H1 (cell line): ENCODE data around the gene CA14. TPM values are rescaled to one million over a fixed set of nuclear protein-coding genes. Genes with fewer than 3 reads are reported as not detected.

Experiments
- CTCF ChIA-PET: fragments of 300-600 bp; sonication (Branson Sonifier 250); formaldehyde crosslinking; loops from one replicate; lab custom pipeline; 2021; ENCODE audit not compliant: partially characterized antibody; lab: Charles Lee
- POLR2A ChIA-PET: fragments of 300-600 bp; sonication (Branson Sonifier 250); formaldehyde crosslinking; loops from one replicate; lab custom pipeline; 2021; ENCODE audit warnings: inconsistent platforms; ENCODE audit not compliant: partially characterized antibody; lab: Charles Lee
- DNase-seq, 2 experiments: peaks; one replicate each; pipeline versions ENCODE4 v3.0.0 to v3.0.0-alpha.2; 2010 to 2022; ENCODE audit warnings: low spot score in 2 of 2, low read depth in 1 of 2, mixed read lengths in 1 of 2
- FAIRE-seq: peaks from 2 replicates; lab custom pipeline; 2011; peaks lifted over from hg19 to GRCh38; lab: Jason Lieb, UNC
- H2AFZ ChIP-seq: 2 replicates; pipeline ENCODE4 v1.8.1; 2012; ENCODE audit warnings: low read length, inconsistent platforms
- H2AK5ac ChIP-seq: 2 replicates; pipeline ENCODE4 v1.6.1; 2013; ENCODE audit warnings: low read depth, low read length
- H2BK120ac ChIP-seq: replicated peaks from 2 replicates; pipeline ENCODE3; 2013; ENCODE audit warnings: low read depth, low read length, inconsistent platforms
- H2BK12ac ChIP-seq: 2 replicates; pipeline ENCODE4 v1.6.1; 2013; ENCODE audit warnings: low read depth, low read length
- H2BK15ac ChIP-seq: 2 replicates; pipeline ENCODE4 v1.6.1; 2013; ENCODE audit warnings: low read length
- H2BK20ac ChIP-seq: 2 replicates; pipeline ENCODE4 v1.6.1; 2013; ENCODE audit warnings: low read length
- H2BK5ac ChIP-seq: 2 replicates; pipeline ENCODE4 v1.6.1; 2013; ENCODE audit warnings: low read depth, low read length
- H3K14ac ChIP-seq: 2 replicates; pipeline ENCODE4 v1.6.1; 2013; ENCODE audit warnings: inconsistent platforms; ENCODE audit not compliant: insufficient read length
- H3K18ac ChIP-seq: 2 replicates; pipeline ENCODE4 v1.6.1; 2013; ENCODE audit warnings: low read length; ENCODE audit errors: extremely low read depth
- H3K23ac ChIP-seq: 2 replicates; pipeline ENCODE4 v1.6.1; 2013; ENCODE audit warnings: inconsistent platforms; ENCODE audit not compliant: insufficient read length
- H3K23me2 ChIP-seq: 2 replicates; pipeline ENCODE4 v1.6.1; 2013; ENCODE audit warnings: low read depth, low read length
- H3K27ac ChIP-seq: 2 replicates; pipeline ENCODE4 v1.6.1; 2011; ENCODE audit warnings: low read depth, low read length, inconsistent platforms
- H3K27me3 ChIP-seq, 4 experiments: replicated peaks in 1 of 4; 1 replicate in 1 of 4; 2 replicates in 3 of 4; pipeline versions ENCODE4 v1.6.1 to v1.8.1; 2011 to 2013; ENCODE audit warnings: low read length in 3 of 4, mild to moderate bottlenecking in 3 of 4, inconsistent platforms in 2 of 4, mixed read lengths in 2 of 4, moderate library complexity in 1 of 4; ENCODE audit not compliant: control insufficient read depth in 3 of 4, insufficient read depth in 3 of 4; ENCODE audit errors: extremely low read depth in 1 of 4
- H3K36me3 ChIP-seq, 4 experiments: 2 replicates each; pipeline versions ENCODE4 v1.6.1 to v1.8.1; 2011 to 2013; ENCODE audit warnings: mild to moderate bottlenecking in 4 of 4, low read length in 3 of 4, moderate library complexity in 2 of 4, control low read depth in 1 of 4, inconsistent platforms in 1 of 4; ENCODE audit not compliant: insufficient read depth in 4 of 4, control insufficient read depth in 2 of 4
- H3K4ac ChIP-seq: replicated peaks from 2 replicates; pipeline ENCODE3; 2013; ENCODE audit warnings: low read length, low read depth, mixed read lengths, inconsistent platforms; ENCODE audit not compliant: insufficient read length
- H3K4me1 ChIP-seq, 4 experiments: replicated peaks in 1 of 4; 1 replicate in 1 of 4; 2 replicates in 3 of 4; pipeline versions ENCODE4 v1.6.1 to v1.8.1; 2011 to 2013; ENCODE audit warnings: low read length in 3 of 4, inconsistent platforms in 2 of 4, mixed read lengths in 1 of 4; ENCODE audit not compliant: insufficient read depth in 4 of 4, control insufficient read depth in 3 of 4
- H3K4me2 ChIP-seq, 2 experiments: 2 replicates each; pipeline versions ENCODE4 v1.6.1 to v1.8.1; 2011 to 2013; ENCODE audit warnings: low read depth in 2 of 2, low read length in 2 of 2, control low read depth in 1 of 2, inconsistent platforms in 1 of 2, mild to moderate bottlenecking in 1 of 2; ENCODE audit not compliant: insufficient read depth in 1 of 2
- H3K4me3 ChIP-seq, 4 experiments: fragments of 200-600, 300-600 bp in 1 of 4; sonication (generic), shearing (Covaris generic), sonication (Bioruptor Twin) in 1 of 4; 2 replicates each; pipeline versions ENCODE4 v1.5.1 to v1.8.1; 2011 to 2016; ENCODE audit warnings: low read length in 4 of 4, low read depth in 3 of 4, control low read depth in 2 of 4, inconsistent platforms in 2 of 4, mild to moderate bottlenecking in 2 of 4, mixed read lengths in 1 of 4, moderate library complexity in 1 of 4; ENCODE audit not compliant: insufficient read depth in 2 of 4; ENCODE audit errors: extremely low read depth in 1 of 4
- H3K56ac ChIP-seq: replicated peaks from 2 replicates; pipeline ENCODE3; 2013; ENCODE audit warnings: low read depth, mild to moderate bottlenecking, mixed read lengths, low read length, inconsistent platforms; ENCODE audit not compliant: insufficient read length
- H3K79me1 ChIP-seq: 2 replicates; pipeline ENCODE4 v1.6.1; 2013; ENCODE audit warnings: low read depth, low read length, control low read depth
- H3K79me2 ChIP-seq, 2 experiments: 2 replicates each; pipeline versions ENCODE4 v1.6.1 to v1.8.1; 2012 to 2013; ENCODE audit warnings: low read length in 2 of 2, mild to moderate bottlenecking in 2 of 2, inconsistent platforms in 1 of 2; ENCODE audit not compliant: insufficient read depth in 2 of 2, control insufficient read depth in 1 of 2
- H3K9ac ChIP-seq, 4 experiments: replicated peaks in 1 of 4; 1 replicate in 1 of 4; 2 replicates in 3 of 4; pipeline versions ENCODE4 v1.6.1 to v1.8.1; 2011 to 2013; ENCODE audit warnings: low read depth in 3 of 4, low read length in 3 of 4, control low read depth in 2 of 4, mild to moderate bottlenecking in 2 of 4, moderate library complexity in 2 of 4, inconsistent platforms in 1 of 4; ENCODE audit errors: extremely low read depth in 1 of 4
- H3K9me3 ChIP-seq, 2 experiments: 2 replicates each; pipeline versions ENCODE4 v1.6.1 to v1.8.1; 2012 to 2013; ENCODE audit warnings: mild to moderate bottlenecking in 2 of 2, moderate library complexity in 2 of 2, control low read depth in 1 of 2, inconsistent platforms in 1 of 2, low read depth in 1 of 2, low read length in 1 of 2, mixed read lengths in 1 of 2; ENCODE audit not compliant: insufficient read depth in 2 of 2
- H4K20me1 ChIP-seq, 2 experiments: replicated peaks in 1 of 2; 2 replicates each; pipeline versions ENCODE3 to v1.8.1; 2011 to 2013; ENCODE audit warnings: inconsistent platforms in 2 of 2, low read length in 2 of 2, mild to moderate bottlenecking in 1 of 2; ENCODE audit not compliant: insufficient read depth in 2 of 2, control insufficient read depth in 1 of 2
- H4K5ac ChIP-seq: 2 replicates; pipeline ENCODE4 v1.6.1; 2013; ENCODE audit warnings: low read length, low read depth, mixed read lengths, inconsistent platforms; ENCODE audit not compliant: insufficient read length
- H4K8ac ChIP-seq: 2 replicates; pipeline ENCODE4 v1.8.0; 2013; ENCODE audit warnings: mild to moderate bottlenecking, moderate library complexity, low read length, inconsistent platforms; ENCODE audit not compliant: insufficient read depth; ENCODE audit errors: extremely low read depth
- H4K91ac ChIP-seq: replicated peaks from 2 replicates; pipeline ENCODE3; 2013; ENCODE audit warnings: low read length, mixed read lengths, inconsistent platforms; ENCODE audit not compliant: insufficient read length
- CTBP2 ChIP-seq: IDR thresholded peaks from 2 replicates; pipeline ENCODE4 v1.7.0; 2011; ENCODE audit warnings: borderline replicate concordance, mild to moderate bottlenecking, moderate library complexity, mixed read lengths, low read length; ENCODE audit not compliant: insufficient read depth, insufficient read length
- GTF2F1 ChIP-seq: IDR thresholded peaks from 2 replicates; pipeline ENCODE4 v1.6.1; 2012; ENCODE audit warnings: low read depth, low read length, improper control_type of control experiment, borderline replicate concordance
- NANOG ChIP-seq: IDR thresholded peaks from 2 replicates; pipeline ENCODE4 v1.6.1; 2011; ENCODE audit warnings: low read length, low read depth, mild to moderate bottlenecking, inconsistent platforms; ENCODE audit not compliant: insufficient read depth, poor library complexity, severe bottlenecking
- PHF8 ChIP-seq: fragments of 200-600 bp; sonication (generic); conservative IDR thresholded peaks from 2 replicates; pipeline ENCODE4 v1.7.1; 2012; ENCODE audit warnings: low read depth, mild to moderate bottlenecking, inconsistent platforms, low read length, moderate library complexity
- POLR2A ChIP-seq, 2 experiments: IDR thresholded peaks; 1 replicate in 1 of 2; 2 replicates in 1 of 2; pipeline ENCODE4 v1.6.1; 2011; ENCODE audit warnings: low read depth in 2 of 2, low read length in 2 of 2, mild to moderate bottlenecking in 2 of 2; ENCODE audit errors: control extremely low read depth in 1 of 2
- SAP30 ChIP-seq: fragments of 300-600 bp; sonication (generic); IDR thresholded peaks from 2 replicates; pipeline ENCODE4 v1.7.1; 2012; ENCODE audit warnings: low read length, moderate library complexity, mild to moderate bottlenecking, inconsistent platforms; ENCODE audit not compliant: insufficient read depth, insufficient replicate concordance
- YY1 ChIP-seq: IDR thresholded peaks from 2 replicates; pipeline ENCODE4 v1.6.1; 2011; ENCODE audit warnings: low read depth, mild to moderate bottlenecking, low read length
- WGBS, 2 experiments: shearing (Covaris generic) in 1 of 2; methylation state at CpG; one replicate each; pipeline versions ENCODE4 v1.1.6 to v1.1.7; 2013 to 2015; ENCODE audit warnings: low lambda C conversion rate in 2 of 2, mixed read lengths in 2 of 2, inconsistent platforms in 1 of 2, low coverage in 1 of 2, missing lambda C conversion rate in 1 of 2; ENCODE audit not compliant: insufficient replicate concordance in 2 of 2, insufficient coverage in 1 of 2, insufficient read length in 1 of 2; ENCODE audit errors: extremely low coverage in 1 of 2, missing lambda C conversion rate in 1 of 2; 5-methylcytosine and 5-hydroxymethylcytosine counted together
- polyA plus RNA-seq, 7 experiments: library from polyadenylated mRNA; depleted of rRNA in 3 of 7; stranded (reverse) in 5 of 7; unstranded in 2 of 7; fragments of >200 nt in 5 of 7; fragments of 200-250 nt in 2 of 7; gene quantifications; 1 replicate in 5 of 7; 2 replicates in 1 of 7; 4 replicates in 1 of 7; pipeline versions ENCODE4 v1.2.1 to v1.2.3, GENCODE V29; 2011 to 2013; ENCODE audit warnings: missing spikeins in 2 of 7, mixed read lengths in 2 of 7
- total RNA-seq: library from RNA; stranded (reverse); fragmentation: NEBNext Ultra II Directional; extraction: Animal tissue kit (Norgen Biotek cat#: 25700); gene quantifications from 2 replicates; pipeline ENCODE4 v1.2.1, GENCODE V29; 2021
- TF ChIP-seq, protein P1 (sequence below), 3 experiments: IDR thresholded peaks; 1 replicate in 2 of 3; 2 replicates in 1 of 3; pipeline versions ENCODE4 v1.5.1 to v1.6.1; 2011; ENCODE audit warnings: low read length in 3 of 3, mild to moderate bottlenecking in 3 of 3, inconsistent platforms in 2 of 3, low read depth in 1 of 3, moderate library complexity in 1 of 3; ENCODE audit not compliant: insufficient read depth in 1 of 3; ENCODE audit errors: control extremely low read depth in 1 of 3
- TF ChIP-seq, protein P2 (sequence below): IDR thresholded peaks from 2 replicates; pipeline ENCODE4 v1.6.1; 2012; ENCODE audit warnings: low read length, inconsistent platforms

The CA14 gene
- total and polyA plus RNA-seq, 2 of the 8 experiments (the other 6 are each of a cell fraction or from before 2014, with no cell fraction given), result 52.3 to 105 TPM

- Histone ChIP-seq H3K23me2 (peaks cover 4% of the 10 kb centered on the region; the same call in 1 of the 2 replicates), H2BK12ac (no peak overlapping the region), H3K18ac (no peak overlapping the region), H4K8ac (no peak overlapping the region), H3K27me3 (no peaks in the 10 kb centered on the region), H3K79me1 (no peaks in the 10 kb centered on the region), H2BK5ac (no peak overlapping the region), H3K14ac (no peak overlapping the region), H3K4me1 (peaks cover 0 to 3% (median 0%) of the 10 kb centered on the region in 4 experiments; a peak in 3 of 7 replicates), H2AK5ac (no peak overlapping the region), H3K4me3 (no peak overlapping the region), H3K9me3 (no peaks in the 10 kb centered on the region), H2BK20ac (no peak overlapping the region), H3K4ac (no peak overlapping the region), H2AFZ (no peak overlapping the region), H3K79me2 (no peaks in the 10 kb centered on the region), H2BK120ac (no peak overlapping the region), H3K27ac (no peak overlapping the region), H3K56ac (no peak overlapping the region), H4K20me1 (no peaks in the 10 kb centered on the region), H4K91ac (no peak overlapping the region), H3K9ac (no peak overlapping the region), H4K5ac (no peak overlapping the region), H3K4me2 (no peak overlapping the region), H2BK15ac (no peak overlapping the region), H3K23ac (no peak overlapping the region), H3K36me3 (no peaks in the 10 kb centered on the region)
- FAIRE-seq (no peak), DNase-seq (no peak)
- CTCF ChIA-PET, result interaction anchor here (0.9 to 1.1 kb wide), 2 partner anchors 23 to 53 kb away, joined by 3 to 5 read pairs; no protein-coding TSS in a partner anchor
- WGBS, 2 experiments, result 87% methylated on average over 4 of the region's 4 CpGs; no CpG with 5 or more reads in 1 of the 2 experiments
- POLR2A ChIA-PET, result interaction anchor here (0.6 to 1.5 kb wide), 2 partner anchors 23 to 39 kb away, joined by 3 read pairs; no protein-coding TSS in a partner anchor
- TF ChIP-seq, protein P1, sequence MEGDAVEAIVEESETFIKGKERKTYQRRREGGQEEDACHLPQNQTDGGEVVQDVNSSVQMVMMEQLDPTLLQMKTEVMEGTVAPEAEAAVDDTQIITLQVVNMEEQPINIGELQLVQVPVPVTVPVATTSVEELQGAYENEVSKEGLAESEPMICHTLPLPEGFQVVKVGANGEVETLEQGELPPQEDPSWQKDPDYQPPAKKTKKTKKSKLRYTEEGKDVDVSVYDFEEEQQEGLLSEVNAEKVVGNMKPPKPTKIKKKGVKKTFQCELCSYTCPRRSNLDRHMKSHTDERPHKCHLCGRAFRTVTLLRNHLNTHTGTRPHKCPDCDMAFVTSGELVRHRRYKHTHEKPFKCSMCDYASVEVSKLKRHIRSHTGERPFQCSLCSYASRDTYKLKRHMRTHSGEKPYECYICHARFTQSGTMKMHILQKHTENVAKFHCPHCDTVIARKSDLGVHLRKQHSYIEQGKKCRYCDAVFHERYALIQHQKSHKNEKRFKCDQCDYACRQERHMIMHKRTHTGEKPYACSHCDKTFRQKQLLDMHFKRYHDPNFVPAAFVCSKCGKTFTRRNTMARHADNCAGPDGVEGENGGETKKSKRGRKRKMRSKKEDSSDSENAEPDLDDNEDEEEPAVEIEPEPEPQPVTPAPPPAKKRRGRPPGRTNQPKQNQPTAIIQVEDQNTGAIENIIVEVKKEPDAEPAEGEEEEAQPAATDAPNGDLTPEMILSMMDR (IDR thresholded peaks at IDR 0.05; ENCODE audit: control extremely low read depth in 1 of 3, insufficient read depth in 1 of 3, low read depth in 1 of 3, low read length in 3 of 3), result no peak
- no peak for TF ChIP-seq CTBP2
- TF ChIP-seq GTF2F1, result no peak
- no peak for TF ChIP-seq SAP30
- TF ChIP-seq POLR2A (IDR thresholded peaks at IDR 0.05; ENCODE audit: control extremely low read depth in 1 of 2, low read depth in 2 of 2, low read length in 2 of 2), result no peak
- no peak for TF ChIP-seq YY1
- no peak for TF ChIP-seq NANOG
- TF ChIP-seq, protein P2, sequence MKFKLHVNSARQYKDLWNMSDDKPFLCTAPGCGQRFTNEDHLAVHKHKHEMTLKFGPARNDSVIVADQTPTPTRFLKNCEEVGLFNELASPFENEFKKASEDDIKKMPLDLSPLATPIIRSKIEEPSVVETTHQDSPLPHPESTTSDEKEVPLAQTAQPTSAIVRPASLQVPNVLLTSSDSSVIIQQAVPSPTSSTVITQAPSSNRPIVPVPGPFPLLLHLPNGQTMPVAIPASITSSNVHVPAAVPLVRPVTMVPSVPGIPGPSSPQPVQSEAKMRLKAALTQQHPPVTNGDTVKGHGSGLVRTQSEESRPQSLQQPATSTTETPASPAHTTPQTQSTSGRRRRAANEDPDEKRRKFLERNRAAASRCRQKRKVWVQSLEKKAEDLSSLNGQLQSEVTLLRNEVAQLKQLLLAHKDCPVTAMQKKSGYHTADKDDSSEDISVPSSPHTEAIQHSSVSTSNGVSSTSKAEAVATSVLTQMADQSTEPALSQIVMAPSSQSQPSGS, result no peak
- TF ChIP-seq PHF8, result no peak
These were observed 47.5 kb upstream of the CA14 start for GRCh38 chr1:150210091-150210490.
